Measurements from ENCODE around the gene CLDN17.

The CLDN17 gene

GRCh38 chr21:30152792-30153191, 13.8 kb downstream of the CLDN17 start:
- TF ChIP-seq CTCF (IDR thresholded peaks at IDR 0.05; ENCODE audit: borderline replicate concordance, extremely low read depth, low read length, poor library complexity, severe bottlenecking), result no peak
- no peak for TF ChIP-seq EZH2 (IDR thresholded peaks at IDR 0.05; ENCODE audit: borderline replicate concordance, low read depth, low read length, severe bottlenecking)
- H2AFZ ChIP-seq (ENCODE audit: low read depth, low read length), result no peak overlapping the region
- DNase-seq (no peak), ATAC-seq (ENCODE audit: insufficient read depth, low read depth) (no peak)
- H3K27me3 ChIP-seq (ENCODE audit: insufficient read depth, low read length, poor library complexity), result no peaks in the 10 kb centered on the region
- no peaks in the 10 kb centered on the region for H3K36me3 ChIP-seq (ENCODE audit: insufficient read depth, low read length)
- no peak overlapping the region for H3K4me2 ChIP-seq (ENCODE audit: insufficient read depth, low read length)
- H3K4me1 ChIP-seq (ENCODE audit: insufficient read depth, low read length), result no peaks in the 10 kb centered on the region
- no peak overlapping the region for H3K9ac ChIP-seq (ENCODE audit: low read depth, low read length)
- no peaks in the 10 kb centered on the region for H3K79me2 ChIP-seq (ENCODE audit: insufficient read depth, low read length)
- no peak overlapping the region for H3K4me3 ChIP-seq (ENCODE audit: low read depth in 1 of 2, low read length in 2 of 2)
- H3K27ac ChIP-seq (ENCODE audit: low read length), result no peak overlapping the region
- H4K20me1 ChIP-seq (ENCODE audit: insufficient read depth, low read length), result no peaks in the 10 kb centered on the region
- H3K9me3 ChIP-seq (ENCODE audit: insufficient read depth, low read length, severe bottlenecking), result no peaks in the 10 kb centered on the region

GRCh38 chr21:30148906-30149305, 17.7 kb downstream of the CLDN17 start:
- no peak overlapping the region for H3K4me2 ChIP-seq (ENCODE audit: insufficient read depth, low read length)
- no peaks in the 10 kb centered on the region for H3K4me1 ChIP-seq (ENCODE audit: insufficient read depth, low read length)
- no peaks in the 10 kb centered on the region for H4K20me1 ChIP-seq (ENCODE audit: insufficient read depth, low read length)
- H3K4me3 ChIP-seq (ENCODE audit: low read depth in 1 of 2, low read length in 2 of 2), result no peak overlapping the region
- no peaks in the 10 kb centered on the region for H3K9me3 ChIP-seq (ENCODE audit: insufficient read depth, low read length, severe bottlenecking)
- DNase-seq (no peak), ATAC-seq (ENCODE audit: insufficient read depth, low read depth) (no peak)
- TF ChIP-seq CTCF (IDR thresholded peaks at IDR 0.05; ENCODE audit: borderline replicate concordance, extremely low read depth, low read length, poor library complexity, severe bottlenecking) (no peak), EZH2 (IDR thresholded peaks at IDR 0.05; ENCODE audit: borderline replicate concordance, low read depth, low read length, severe bottlenecking) (no peak)
- H3K79me2 ChIP-seq (ENCODE audit: insufficient read depth, low read length), result no peaks in the 10 kb centered on the region
- H3K27ac ChIP-seq (ENCODE audit: low read length), result no peak overlapping the region
- H3K36me3 ChIP-seq (ENCODE audit: insufficient read depth, low read length), result no peaks in the 10 kb centered on the region
- no peak overlapping the region for H3K9ac ChIP-seq (ENCODE audit: low read depth, low read length)
- no peaks in the 10 kb centered on the region for H3K27me3 ChIP-seq (ENCODE audit: insufficient read depth, low read length, poor library complexity)
- H2AFZ ChIP-seq (ENCODE audit: low read depth, low read length), result no peak overlapping the region

DNA sequence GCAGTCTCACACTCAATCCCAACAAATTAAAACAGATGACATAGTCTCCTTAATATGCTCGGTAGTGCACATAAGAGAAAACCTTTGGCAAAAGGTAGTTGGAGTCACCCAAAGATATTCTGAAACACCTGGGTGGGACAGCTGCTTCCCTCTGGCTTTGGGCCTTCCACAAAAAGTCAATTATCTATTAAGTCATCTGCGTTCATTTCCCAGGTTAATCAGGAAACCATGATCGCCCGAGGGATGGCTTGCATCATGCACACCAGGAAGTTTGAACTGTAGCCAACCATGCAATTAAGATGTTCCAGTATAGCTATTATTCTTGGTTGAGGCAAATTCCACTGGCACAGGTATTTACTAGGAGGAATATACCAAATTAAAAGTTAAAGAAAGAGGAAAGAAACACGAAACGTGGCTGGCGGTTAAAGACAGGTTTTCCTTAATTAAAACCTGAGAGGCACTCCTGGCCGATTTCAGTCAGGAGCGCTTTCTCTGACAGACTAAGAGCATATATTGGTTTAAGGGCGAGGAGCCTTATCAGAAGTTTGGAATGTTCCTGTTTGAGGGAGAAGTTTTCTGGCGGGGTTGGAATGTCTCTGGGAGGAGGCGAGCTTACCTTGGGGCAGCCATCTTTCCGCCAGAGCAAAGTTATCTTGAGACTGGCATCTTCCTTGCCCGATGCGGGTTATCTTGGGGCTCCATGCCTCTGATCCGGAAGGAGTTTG, 19.9 kb downstream of the CLDN17 start:
- Histone ChIP-seq H3K4me2 (ENCODE audit: insufficient read depth, low read length) (no peak overlapping the region), H3K79me2 (ENCODE audit: insufficient read depth, low read length) (no peaks in the 10 kb centered on the region), H4K20me1 (ENCODE audit: insufficient read depth, low read length) (no peaks in the 10 kb centered on the region), H3K27ac (ENCODE audit: low read length) (no peak overlapping the region), H3K27me3 (ENCODE audit: insufficient read depth, low read length, poor library complexity) (no peaks in the 10 kb centered on the region), H3K9ac (ENCODE audit: low read depth, low read length) (no peak overlapping the region), H2AFZ (ENCODE audit: low read depth, low read length) (no peak overlapping the region), H3K36me3 (ENCODE audit: insufficient read depth, low read length) (no peaks in the 10 kb centered on the region), H3K9me3 (ENCODE audit: insufficient read depth, low read length, severe bottlenecking) (no peaks in the 10 kb centered on the region), H3K4me1 (ENCODE audit: insufficient read depth, low read length) (no peaks in the 10 kb centered on the region), H3K4me3 (ENCODE audit: low read depth in 1 of 2, low read length in 2 of 2) (no peak overlapping the region)
- DNase-seq (no peak), ATAC-seq (ENCODE audit: insufficient read depth, low read depth) (no peak)
- TF ChIP-seq CTCF (IDR thresholded peaks at IDR 0.05; ENCODE audit: borderline replicate concordance, extremely low read depth, low read length, poor library complexity, severe bottlenecking) (no peak), EZH2 (IDR thresholded peaks at IDR 0.05; ENCODE audit: borderline replicate concordance, low read depth, low read length, severe bottlenecking) (no peak)
